ENCODE results near the gene SLU7. TPM values are rescaled to one million over a fixed set of nuclear protein-coding genes. Genes with fewer than 3 reads are reported as not detected.
A peak's percentile ranks its signal among the peaks of the same experiment; 100 is the strongest.

The SLU7 gene
- total and polyA plus RNA-seq, 9 of the 15 experiments (the other 6 are each of a cell fraction or from before 2014, with no cell fraction given): 42.1 to 65.7 (median 54.8) TPM

GRCh38 chr5:160421625-160422258 lies 2.9 kb upstream of the SLU7 start, which contains the start of gene PTTG1 (continued):
- TF ChIP-seq CC2D1A (IDR thresholded peaks at IDR 0.05): peak; percentile 77
- TF ChIP-seq ZBTB5 (IDR thresholded peaks at IDR 0.05): no peak
- TF ChIP-seq ZBTB12 (CRISPR knock-in tag; IDR thresholded peaks at IDR 0.05): no peak
- TF ChIP-seq CREM (IDR thresholded peaks at IDR 0.05; ENCODE audit: low read depth): peak; percentile 75
- no peak for TF ChIP-seq SRSF1 (IDR thresholded peaks at IDR 0.05; ENCODE audit: low read depth, low read length)
- no peak for TF ChIP-seq ZNF717 (CRISPR knock-in tag; IDR thresholded peaks at IDR 0.05)
- peak; percentile 85 for TF ChIP-seq HNRNPLL (IDR thresholded peaks at IDR 0.05; ENCODE audit: low read depth, low read length, poor library complexity, severe bottlenecking)
- TF ChIP-seq ZNF586 (CRISPR knock-in tag; conservative IDR thresholded peaks at IDR 0.05): no peak
- no peak for TF ChIP-seq ZNF830 (CRISPR knock-in tag; IDR thresholded peaks at IDR 0.05)
- TF ChIP-seq VEZF1 (CRISPR knock-in tag; IDR thresholded peaks at IDR 0.05): 0 out of 2 replicates have a peak, but pooled peaks have one; percentile 22
- TF ChIP-seq ZMIZ1 (IDR thresholded peaks at IDR 0.05; ENCODE audit: low read depth in 2 of 2, low read length in 2 of 2): no peak
- TF ChIP-seq GTF2E2 (tag; IDR thresholded peaks at IDR 0.05): peak; percentile 86
- peak; percentile 9 for TF ChIP-seq ASH1L (IDR thresholded peaks at IDR 0.05; ENCODE audit: borderline replicate concordance, low read depth, partially characterized antibody)
- TF ChIP-seq FOXM1 (IDR thresholded peaks at IDR 0.05; ENCODE audit: low read depth): peak; percentile 100
- TF ChIP-seq FOXM1 (CRISPR knock-in tag; IDR thresholded peaks at IDR 0.05; ENCODE audit: low read depth): peak; percentile 99
- TF ChIP-seq KAT7 (CRISPR knock-in tag; IDR thresholded peaks at IDR 0.05; ENCODE audit: borderline replicate concordance): no peak
- no peak for TF ChIP-seq POLR3A (IDR thresholded peaks at IDR 0.05; ENCODE audit: borderline replicate concordance, extremely low read depth, insufficient read depth, insufficient read length)
- peak; percentile 81 for TF ChIP-seq MBD2 (IDR thresholded peaks at IDR 0.05; ENCODE audit: borderline replicate concordance, low read depth)
- peak; percentile 24 for TF ChIP-seq SP2 (IDR thresholded peaks at IDR 0.05; ENCODE audit: extremely low read depth, low read depth, low read length, poor library complexity, severe bottlenecking)
- TF ChIP-seq ZC3H11A (IDR thresholded peaks at IDR 0.05; ENCODE audit: low read depth, low read length): no peak
